GM23248 (cell line): Measurements from ENCODE around the gene KAT2B.

ENCODE experiments used
- EZH2 ChIP-seq: fragments of 200-600 bp; sonication (generic); IDR thresholded peaks from 2 replicates; pipeline ENCODE4 v1.6.1; 2018; ENCODE audit warnings: antibody characterized with exemption, mild to moderate bottlenecking; ENCODE audit not compliant: insufficient read depth, poor library complexity, severe bottlenecking
- EZH2phosphoT487 ChIP-seq: fragments of 200-600 bp; sonication (generic); IDR thresholded peaks from 2 replicates; pipeline ENCODE4 v1.6.1; 2018; ENCODE audit warnings: antibody characterized with exemption, moderate library complexity, mild to moderate bottlenecking, low read depth; ENCODE audit not compliant: insufficient read depth

DNA sequence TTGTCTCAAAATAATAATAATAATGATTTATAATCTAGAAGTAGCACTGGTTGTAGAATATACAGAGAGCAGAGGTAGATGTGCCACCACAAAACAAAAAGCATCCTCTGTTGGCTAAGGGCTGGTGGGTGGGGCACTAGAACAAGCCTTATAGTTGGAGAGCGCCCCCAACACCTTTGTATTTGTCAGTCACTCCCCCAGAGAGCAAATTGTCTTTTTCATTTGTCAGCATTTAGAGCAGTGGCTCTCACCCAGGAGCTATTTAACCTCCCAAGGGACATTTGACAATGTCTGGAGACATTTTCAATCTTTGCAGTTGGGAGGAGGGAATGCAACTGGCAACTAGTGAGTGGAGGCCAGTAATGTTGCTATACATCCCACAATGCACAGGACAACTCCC lies 6.3 kb downstream of the KAT2B start:
- TF ChIP-seq EZH2 (no peak), EZH2phosphoT487 (no peak)
